Ramos (cell line): ENCODE results near the gene ACSF3.
"Not testable (repeated sequence)": the region's sequence is repeated elsewhere in the genome, so short reads cannot be mapped to it uniquely, and the experiment has no call there.

ENCODE experiments used
- in situ Hi-C: fragments of 300-500 bp; cut with MboI; formaldehyde crosslinking; loops from one replicate; pipeline ENCODE4 v1.14.3; 2022; ENCODE audit warnings: low sequenced_read_pairs; ENCODE audit not compliant: unreplicated experiment

Gene ACSF3

GRCh38 chr16:89090669-89091426 lies 2.8 kb upstream of the ACSF3 start:
- in situ Hi-C loops = no loop called here

DNA sequence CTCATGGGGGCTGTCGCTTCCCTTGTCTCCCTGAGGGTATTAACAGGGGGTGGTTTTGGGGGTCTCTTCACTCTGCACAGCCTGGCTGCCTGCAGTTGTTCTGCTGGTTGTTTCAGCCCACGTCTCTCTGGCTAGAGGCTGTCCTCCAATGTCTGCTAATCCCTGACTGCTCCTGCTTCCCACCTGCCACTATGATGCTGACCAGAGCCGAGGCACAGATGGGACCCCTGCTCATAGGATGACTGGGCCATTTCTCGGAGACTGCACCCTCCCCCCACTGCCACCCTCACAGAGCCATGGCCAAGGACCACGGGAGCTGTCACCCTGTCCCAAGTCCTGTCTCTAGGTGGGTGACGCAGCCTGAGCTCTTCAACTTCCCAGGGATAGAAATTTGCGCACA lies 1.6 kb upstream of the ACSF3 start:
- in situ Hi-C loops = no loop called here

DNA sequence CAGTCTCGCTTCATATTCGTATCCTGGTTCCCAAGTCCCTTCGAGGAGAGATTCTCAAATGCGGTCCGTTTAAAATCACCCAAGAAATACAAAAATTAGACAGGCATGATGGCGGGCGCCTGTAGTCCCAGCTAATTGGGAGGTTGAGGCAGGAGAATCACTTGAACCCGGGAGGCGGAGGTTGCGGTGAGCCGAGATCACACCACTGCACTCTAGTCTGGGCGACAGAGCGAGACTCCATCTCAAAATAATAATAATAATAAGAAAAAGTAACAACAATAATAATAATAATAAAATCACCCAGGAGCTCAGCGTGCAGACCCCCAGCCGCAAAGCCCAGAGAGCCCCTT lies 425 bp upstream of the ACSF3 start:
- in situ Hi-C loops = not testable (repeated sequence)

DNA sequence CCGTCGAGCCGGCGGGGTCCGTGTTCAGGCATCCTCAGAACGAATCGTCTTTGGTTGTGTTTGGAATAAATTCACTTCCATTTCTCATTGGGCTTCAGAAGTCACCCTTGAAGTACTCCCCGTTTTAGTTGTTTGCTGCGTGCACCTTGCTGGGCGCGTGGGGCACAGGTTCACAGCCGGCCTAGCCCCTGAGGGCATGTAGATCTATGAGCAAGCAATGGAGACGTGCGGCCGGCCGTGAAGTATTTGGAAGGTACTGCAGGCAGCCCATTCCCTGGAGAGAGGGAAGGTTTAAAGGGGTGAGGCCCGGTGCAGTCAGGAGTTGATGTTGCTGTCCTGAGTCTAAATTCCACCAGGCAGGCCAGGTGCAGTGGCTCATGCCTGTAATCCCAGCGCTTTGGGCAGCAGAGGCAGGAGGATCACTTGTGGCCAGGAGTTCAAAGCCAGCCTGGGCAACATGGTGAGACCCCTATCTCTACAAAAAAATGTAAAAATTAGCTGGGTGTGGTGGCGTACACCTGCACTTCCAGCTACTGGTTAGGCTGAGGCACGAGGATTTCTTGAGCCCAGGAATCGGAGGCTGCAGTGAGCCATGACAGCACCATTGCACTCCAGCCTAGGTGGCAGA lies 714 bp downstream of the ACSF3 start:
- in situ Hi-C loops = no loop called here

DNA sequence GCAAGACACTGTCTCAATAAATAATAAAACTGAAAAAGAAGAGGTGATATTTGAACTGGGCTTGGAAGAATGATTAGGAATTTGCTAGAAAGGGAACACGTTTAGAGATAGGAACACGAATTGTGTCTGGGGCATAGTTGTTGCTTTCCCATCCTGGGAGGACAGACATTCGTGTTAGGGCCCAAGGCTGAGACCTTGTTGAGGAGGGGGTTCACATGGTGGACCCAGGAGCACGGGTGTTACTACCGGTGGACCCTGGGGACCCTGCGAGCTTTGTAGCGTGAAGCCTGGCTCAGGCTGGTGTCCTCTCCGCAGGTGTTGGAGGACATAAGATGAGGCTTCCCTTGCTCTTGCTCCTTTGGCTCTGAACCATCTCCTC lies 1.2 kb downstream of the ACSF3 start:
- in situ Hi-C loops = no loop called here

DNA sequence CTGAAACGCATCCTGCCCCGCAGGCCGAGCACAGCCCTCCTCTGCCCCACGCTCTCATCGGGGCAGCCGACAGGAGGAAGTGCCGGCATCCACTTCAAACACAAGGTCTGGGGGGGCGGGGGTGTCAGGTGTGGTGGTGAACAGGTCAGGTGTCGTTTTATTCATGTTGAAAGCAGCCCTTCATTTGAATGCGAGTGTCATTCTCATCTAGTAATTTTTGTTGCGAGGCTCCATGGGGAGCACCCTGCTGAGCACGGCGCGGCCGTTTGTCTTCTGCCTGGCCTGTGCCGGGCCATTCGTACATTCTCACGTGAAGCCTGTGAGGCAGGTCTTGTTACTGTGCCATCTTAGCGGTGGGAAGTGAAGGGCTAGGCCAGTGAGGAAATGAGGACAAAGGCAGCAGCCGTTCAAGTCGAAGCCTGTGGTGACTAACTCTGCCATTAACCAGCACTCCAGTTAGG lies 1.9 kb downstream of the ACSF3 start:
- in situ Hi-C loops = no loop called here

DNA sequence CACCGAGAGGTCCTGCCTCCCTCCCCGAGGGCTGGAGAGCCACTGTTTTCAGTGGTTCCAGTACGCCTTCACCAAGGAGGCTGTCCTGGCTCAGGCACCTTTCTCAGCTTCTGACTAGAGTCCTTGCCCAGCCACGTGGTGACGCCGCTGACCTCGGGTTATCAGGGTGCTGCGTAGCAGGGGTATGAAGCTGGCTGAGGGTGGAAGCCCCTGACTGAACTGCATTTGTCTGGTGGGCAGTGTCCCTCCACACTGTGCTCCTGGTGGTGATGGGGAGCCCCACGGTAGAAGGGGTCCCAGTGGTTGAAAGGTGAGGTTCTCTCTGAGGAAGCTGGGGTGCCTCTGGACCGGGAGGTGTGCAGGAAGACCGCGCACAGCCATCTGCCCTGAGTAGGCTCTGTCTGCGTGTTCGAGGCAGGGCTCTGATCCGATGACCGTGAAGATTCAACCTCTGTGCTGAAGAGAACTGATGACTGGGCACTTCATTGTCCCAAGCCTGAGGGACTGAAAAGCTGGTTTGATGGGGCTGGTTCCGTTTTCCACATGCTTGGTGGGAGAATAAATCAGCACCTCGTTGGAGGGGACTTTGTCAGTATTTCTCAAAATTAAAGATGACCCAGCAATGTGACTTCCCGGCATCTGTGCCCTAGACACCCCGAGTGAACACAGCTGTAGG lies 2.5 kb downstream of the ACSF3 start:
- in situ Hi-C loops = no loop called here

DNA sequence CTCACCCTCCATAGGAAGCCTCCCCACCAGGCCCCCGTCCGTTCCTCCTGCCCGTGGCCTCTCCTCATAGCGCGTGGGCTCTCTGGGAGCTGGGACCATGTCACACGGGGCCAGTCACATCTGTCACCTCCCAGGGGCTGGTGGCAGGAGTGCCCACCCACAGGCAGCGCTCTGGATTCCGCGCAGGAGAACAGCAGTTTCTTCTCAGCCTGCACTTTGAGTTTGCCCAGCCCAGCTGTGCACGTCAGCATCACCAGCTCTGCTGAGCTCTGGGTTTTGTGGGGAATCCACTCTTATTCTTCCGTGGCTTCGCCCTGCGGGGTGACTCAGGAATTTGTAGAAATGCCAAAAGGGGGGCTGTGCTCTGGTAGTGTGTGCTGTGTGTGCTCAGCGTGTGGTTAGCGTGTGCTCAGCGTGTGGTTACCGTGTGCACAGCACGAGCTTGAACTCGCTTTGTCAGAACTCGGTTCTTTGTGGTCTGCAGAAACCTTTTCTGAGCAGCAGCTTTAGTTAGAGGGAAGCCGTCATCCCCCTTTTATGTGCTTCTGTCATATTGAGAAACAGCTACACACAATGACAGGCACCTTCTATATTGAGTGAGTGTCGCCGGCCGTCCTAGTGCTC lies 3.2 kb downstream of the ACSF3 start:
- in situ Hi-C loops = no loop called here

GRCh38 chr16:89097392-89097772 lies 3.7 kb downstream of the ACSF3 start:
- in situ Hi-C loops = no loop called here

- in situ Hi-C loops = no loop called here
Measured at GRCh38 chr16:89098767-89099430, 5.2 kb downstream of the ACSF3 start.

DNA sequence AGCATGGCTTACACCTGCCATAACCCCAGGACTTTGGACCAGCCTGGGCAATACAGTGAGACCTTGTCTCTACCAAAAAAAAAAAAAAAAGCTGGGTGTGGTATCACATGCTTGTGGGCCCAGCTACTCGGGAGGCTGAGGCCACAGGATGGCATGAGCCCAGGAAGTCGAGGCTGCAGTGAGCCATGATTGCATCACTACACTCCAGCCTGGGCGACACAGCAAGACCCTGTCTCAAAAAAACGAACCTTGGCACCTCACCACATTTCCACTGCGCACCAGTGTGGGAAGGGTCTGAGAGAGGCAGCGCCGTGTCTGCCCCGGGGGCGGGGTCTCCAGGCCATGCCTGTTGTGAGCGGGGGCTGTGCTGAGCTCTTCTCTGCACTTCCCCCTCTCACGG lies 6.3 kb downstream of the ACSF3 start:
- in situ Hi-C loops = loop anchor here (25.0 kb wide), 1 partner anchor 138 kb away; no protein-coding TSS in a partner anchor

- in situ Hi-C loops = loop anchor here (25.0 kb wide), 1 partner anchor 138 kb away; no protein-coding TSS in a partner anchor
Measured at GRCh38 chr16:89100601-89101302, 7.1 kb downstream of the ACSF3 start.

DNA sequence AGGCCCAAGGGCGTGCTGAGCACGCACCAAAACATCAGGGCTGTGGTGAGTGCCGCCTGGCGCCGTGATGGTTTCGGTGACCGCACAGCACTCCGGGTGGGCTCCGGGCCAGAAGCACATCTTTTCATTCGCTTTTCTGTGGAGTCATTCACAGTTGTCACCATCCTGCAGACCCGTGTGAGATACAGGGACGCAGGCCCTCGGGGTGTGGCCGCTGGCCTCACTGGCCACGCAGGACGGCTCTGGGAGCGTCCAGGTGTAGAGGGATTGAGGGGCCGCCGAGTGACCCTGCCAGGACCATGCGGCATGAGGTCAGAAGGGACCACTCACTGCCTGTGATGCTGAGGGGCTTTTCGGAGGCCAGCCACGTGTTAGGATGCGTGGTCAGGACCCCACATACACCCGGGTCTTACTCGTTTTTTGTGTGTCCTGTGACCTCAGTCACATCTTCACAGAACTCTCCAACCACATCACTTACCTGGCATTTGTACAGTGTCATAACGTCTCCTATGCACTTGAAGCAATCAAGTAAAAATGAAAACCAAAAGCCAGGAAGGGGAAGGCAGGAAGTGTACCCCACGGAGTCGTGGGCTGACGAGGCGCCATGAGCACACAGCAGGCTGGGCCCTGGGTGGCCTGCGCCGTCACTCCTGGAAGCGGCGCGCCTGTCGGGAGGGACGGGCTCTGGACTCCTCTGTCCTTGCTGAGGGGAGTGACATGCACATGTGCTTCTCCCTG lies 7.8 kb downstream of the ACSF3 start:
- in situ Hi-C loops = loop anchor here (25.0 kb wide), 1 partner anchor 139 kb away; no protein-coding TSS in a partner anchor

GRCh38 chr16:89102041-89102471 lies 8.4 kb downstream of the ACSF3 start:
- in situ Hi-C loops = loop anchor here (25.0 kb wide), 1 partner anchor 140 kb away; no protein-coding TSS in a partner anchor

- in situ Hi-C loops = loop anchor here (25.0 kb wide), 1 partner anchor 140 kb away; no protein-coding TSS in a partner anchor
Measured at GRCh38 chr16:89102481-89103073, 8.9 kb downstream of the ACSF3 start.

GRCh38 chr16:89103156-89103555 lies 9.5 kb downstream of the ACSF3 start:
- in situ Hi-C loops = loop anchor here (25.0 kb wide), 1 partner anchor 141 kb away; no protein-coding TSS in a partner anchor

DNA sequence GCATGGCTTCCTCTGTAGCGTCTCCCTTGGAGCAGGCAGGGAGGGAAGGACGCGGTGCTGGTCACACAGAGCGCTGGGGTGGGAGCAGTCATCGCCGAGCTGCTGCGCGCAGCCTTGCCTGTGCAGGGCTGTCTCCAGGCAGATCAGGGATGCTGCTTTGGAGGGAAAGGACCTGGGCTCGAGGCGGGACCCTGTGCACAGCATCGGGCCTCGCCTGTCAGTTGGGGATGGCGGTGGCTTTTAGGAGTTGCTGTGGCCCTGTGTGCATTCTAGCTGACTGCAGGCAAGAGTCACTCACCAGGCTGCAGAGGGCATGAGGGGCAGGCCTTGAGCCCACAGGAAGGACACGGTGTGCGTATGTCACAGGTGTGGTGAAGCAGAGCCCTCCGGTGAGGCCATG lies 10.1 kb downstream of the ACSF3 start:
- in situ Hi-C loops = loop anchor here (25.0 kb wide), 1 partner anchor 141 kb away; no protein-coding TSS in a partner anchor

GRCh38 chr16:89104303-89104702 lies 10.7 kb downstream of the ACSF3 start:
- in situ Hi-C loops = loop anchor here (25.0 kb wide), 1 partner anchor 142 kb away; no protein-coding TSS in a partner anchor
